Tibial nerve (tissue), 4 donors: ENCODE measurements around the gene MAST1. TPM values are rescaled to one million over a fixed set of nuclear protein-coding genes. Genes with fewer than 3 reads are reported as not detected.

Experiments used
- DNase-seq, 2 donors: peaks; one replicate each; pipeline ENCODE4 v3.0.0-alpha.2; 2019; ENCODE audit warnings: low spot score in 2 of 2
- H3K27ac ChIP-seq, 4 donors: fragments of 200-600 bp; sonication (generic) in 3 of 4; one replicate each; pipeline ENCODE4 v1.5.1; 2017 to 2019; ENCODE audit warnings: mild to moderate bottlenecking in 1 of 4
- H3K27me3 ChIP-seq, 2 donors: fragments of 200-600 bp; sonication (generic) in 1 of 2; one replicate each; pipeline versions ENCODE4 v1.5.1 to v1.6.0; 2017 to 2019
- H3K36me3 ChIP-seq, 3 donors: fragments of 200-600 bp; sonication (generic); one replicate each; pipeline ENCODE4 v1.5.1; 2018 to 2019
- H3K4me1 ChIP-seq, 4 donors: fragments of 200-600 bp; sonication (generic) in 3 of 4; one replicate each; pipeline ENCODE4 v1.5.1; 2017 to 2019
- H3K4me3 ChIP-seq, 4 donors: fragments of 200-600 bp; sonication (generic) in 3 of 4; one replicate each; pipeline ENCODE4 v1.5.1; 2017 to 2019; ENCODE audit warnings: mild to moderate bottlenecking in 1 of 4, moderate library complexity in 1 of 4
- H3K9me3 ChIP-seq, 4 donors: fragments of 200-600 bp; sonication (generic) in 3 of 4; one replicate each; pipeline ENCODE4 v1.5.1; 2017 to 2019
- CTCF ChIP-seq, 5 experiments: fragments of 200-600 bp in 3 of 5; fragments of 450-650 bp in 2 of 5; sonication (generic) in 3 of 5; IDR thresholded peaks; one replicate each; pipeline ENCODE4 v1.5.1; 2016 to 2019; ENCODE audit warnings: antibody characterized with exemption in 5 of 5, mild to moderate bottlenecking in 3 of 5, moderate library complexity in 2 of 5
- EP300 ChIP-seq, 2 donors: sonication (generic); formaldehyde crosslinking; IDR thresholded peaks; one replicate each; pipeline ENCODE4 v1.6.1; 2017; ENCODE audit warnings: antibody characterized with exemption in 2 of 2, mild to moderate bottlenecking in 1 of 2
- POLR2A ChIP-seq, 2 donors: fragments of 450-650 bp; IDR thresholded peaks; one replicate each; pipeline ENCODE4 v1.6.1; 2017; ENCODE audit warnings: antibody characterized with exemption in 2 of 2, mild to moderate bottlenecking in 2 of 2, moderate library complexity in 2 of 2
- WGBS, 2 donors: methylation state at CpG; one replicate each; pipeline ENCODE4 v1.1.5; 2018; 5-methylcytosine and 5-hydroxymethylcytosine counted together
- total RNA-seq, 4 donors: library from RNA; depleted of rRNA; stranded (reverse); fragments of >200 nt; gene quantifications; one replicate each; pipeline ENCODE4 v1.1.0, GENCODE V29; 2016

MAST1 gene
- total RNA-seq, 4 donors from 2014 or later, result not detected

GRCh38 chr19:12856653-12857052, 18.3 kb downstream of the MAST1 start:
- 71 to 73% methylated on average over 1 of the region's 1 CpG for WGBS, 2 donors
- Histone ChIP-seq H3K27ac (no peak overlapping the region), H3K4me1 (no peaks in the 10 kb centered on the region), H3K36me3 (no peaks in the 10 kb centered on the region), H3K4me3 (no peak overlapping the region), H3K27me3 (no peaks in the 10 kb centered on the region), H3K9me3 (peaks cover 0 to 15% (median 0%) of the 10 kb centered on the region in 4 donors)
- TF ChIP-seq EP300 (IDR thresholded peaks at IDR 0.05), result no peak
- TF ChIP-seq POLR2A (IDR thresholded peaks at IDR 0.05), result no peak
- no peak for TF ChIP-seq CTCF (IDR thresholded peaks at IDR 0.05)
- DNase-seq, result no peak

GRCh38 chr19:12858041-12858928, 20.0 kb downstream of the MAST1 start:
- 92 to 94% methylated on average over 35 of the region's 35 CpGs for WGBS, 2 donors
- no peak for DNase-seq

GRCh38 chr19:12859546-12859945, 21.2 kb downstream of the MAST1 start:
- DNase-seq, result no peak
- peaks cover 0 to 15% (median 0%) of the 10 kb centered on the region in 4 donors for H3K9me3 ChIP-seq
- H3K4me1 ChIP-seq, result no peaks in the 10 kb centered on the region
- no peak overlapping the region for H3K27ac ChIP-seq
- peaks cover 0 to 4% of the 10 kb centered on the region in 2 donors for H3K27me3 ChIP-seq
- no peaks in the 10 kb centered on the region for H3K36me3 ChIP-seq
- 56 to 70% methylated on average over 7 of the region's 7 CpGs for WGBS, 2 donors
- TF ChIP-seq EP300 (IDR thresholded peaks at IDR 0.05), result no peak
- TF ChIP-seq CTCF (IDR thresholded peaks at IDR 0.05), result no peak
- no peak for TF ChIP-seq POLR2A (IDR thresholded peaks at IDR 0.05)
- H3K4me3 ChIP-seq, result no peak overlapping the region

More at GRCh38 chr19:12858041-12858928, 20.0 kb downstream of the MAST1 start:
- no peak for TF ChIP-seq EP300 (IDR thresholded peaks at IDR 0.05)
- no peak for TF ChIP-seq POLR2A (IDR thresholded peaks at IDR 0.05)
- no peak for TF ChIP-seq CTCF (IDR thresholded peaks at IDR 0.05)
- H3K4me3 ChIP-seq, result no peak overlapping the region
- H3K27ac ChIP-seq, result no peak overlapping the region
- H3K36me3 ChIP-seq, result no peaks in the 10 kb centered on the region
- peaks cover 0 to under 1% of the 10 kb centered on the region in 2 donors for H3K27me3 ChIP-seq
- no peaks in the 10 kb centered on the region for H3K4me1 ChIP-seq
- peaks cover 0 to 15% (median 0%) of the 10 kb centered on the region in 4 donors for H3K9me3 ChIP-seq

- peaks cover 0 to 11% (median 2%) of the 10 kb centered on the region in 4 donors for H3K4me1 ChIP-seq
Observed at GRCh38 chr19:12864143-12864542, 25.8 kb downstream of the MAST1 start.

More at GRCh38 chr19:12864143-12864542, 25.8 kb downstream of the MAST1 start:
- H3K9me3 ChIP-seq, result no peaks in the 10 kb centered on the region
- no peak for DNase-seq
- TF ChIP-seq EP300 (IDR thresholded peaks at IDR 0.05) (no peak), CTCF (IDR thresholded peaks at IDR 0.05) (no peak), POLR2A (IDR thresholded peaks at IDR 0.05) (no peak)
- H3K27me3 ChIP-seq, result peaks cover 0 to 26% of the 10 kb centered on the region in 2 donors
- H3K4me3 ChIP-seq, result no peak overlapping the region
- H3K27ac ChIP-seq, result no peak overlapping the region
- no peaks in the 10 kb centered on the region for H3K36me3 ChIP-seq
- 95% methylated on average over 4 of the region's 4 CpGs for WGBS, 2 donors
